Measurements from ENCODE around the gene AFAP1L2. TPM values are rescaled to one million over a fixed set of nuclear protein-coding genes. Genes with fewer than 3 reads are reported as not detected.

AFAP1L2 gene
- total RNA-seq, 1 donor from 2014 or later = 4.8 TPM

- Mint-ChIP-seq H3K27me3 (ENCODE audit: insufficient read depth, low read depth) (peaks cover 6% of the 10 kb centered on the region), H3K4me1 (peaks cover 43% of the 10 kb centered on the region), H3K4me3 (no peak overlapping the region), H3K27ac (no peak overlapping the region), H3K36me3 (peaks cover 9% of the 10 kb centered on the region), H3K9me3 (peaks cover 12% of the 10 kb centered on the region)
- Histone ChIP-seq H2AFZ (replicated peaks) (no peak overlapping the region), H3K4me3 (no peak overlapping the region), H4K20me1 (ENCODE audit: low read depth) (no peaks in the 10 kb centered on the region), H3K9me3 (ENCODE audit: low read depth) (no peaks in the 10 kb centered on the region), H3K9ac (no peak overlapping the region), H3K27me3 (no peaks in the 10 kb centered on the region), H3K27ac (no peak overlapping the region), H3K36me3 (no peaks in the 10 kb centered on the region), H3K4me2 (no peak overlapping the region), H3K79me2 (ENCODE audit: low read depth) (no peaks in the 10 kb centered on the region), H3F3A (ENCODE audit: low read depth) (peaks cover 2% of the 10 kb centered on the region), H3K4me1 (peaks cover 3% of the 10 kb centered on the region)
- no peak for TF ChIP-seq CTCF (IDR thresholded peaks at IDR 0.05)
- no peak for TF ChIP-seq EZH2phosphoT487 (IDR thresholded peaks at IDR 0.05)
- TF ChIP-seq EZH2 (IDR thresholded peaks at IDR 0.05) = no peak
- no peak for DNase-seq (ENCODE audit: low spot score)
These were observed 41.4 kb downstream of the AFAP1L2 start for GRCh38 chr10:114362826-114363355.

- peaks cover 5% of the 10 kb centered on the region for H3F3A ChIP-seq (ENCODE audit: low read depth)
- H3K27me3 ChIP-seq = no peaks in the 10 kb centered on the region
- no peak overlapping the region for H3K4me2 ChIP-seq
- peaks cover 47% of the 10 kb centered on the region for H3K4me1 Mint-ChIP-seq
- no peak overlapping the region for H2AFZ ChIP-seq (replicated peaks)
- no peak overlapping the region for H3K4me3 ChIP-seq
- TF ChIP-seq CTCF (IDR thresholded peaks at IDR 0.05) = no peak
- TF ChIP-seq EZH2 (IDR thresholded peaks at IDR 0.05) = no peak
- no peak for TF ChIP-seq EZH2phosphoT487 (IDR thresholded peaks at IDR 0.05)
- H3K79me2 ChIP-seq (ENCODE audit: low read depth) = no peaks in the 10 kb centered on the region
- H3K4me3 Mint-ChIP-seq = no peak overlapping the region
- H3K27me3 Mint-ChIP-seq (ENCODE audit: insufficient read depth, low read depth) = peaks cover 6% of the 10 kb centered on the region
- H4K20me1 ChIP-seq (ENCODE audit: low read depth) = no peaks in the 10 kb centered on the region
- DNase-seq (ENCODE audit: low spot score) = no peak
- peaks cover 9% of the 10 kb centered on the region for H3K9me3 Mint-ChIP-seq
- H3K9ac ChIP-seq = no peak overlapping the region
- no peaks in the 10 kb centered on the region for H3K36me3 ChIP-seq
- H3K27ac Mint-ChIP-seq = peak overlapping the region; percentile 46
- H3K27ac ChIP-seq = no peak overlapping the region
- no peaks in the 10 kb centered on the region for H3K9me3 ChIP-seq (ENCODE audit: low read depth)
- peaks cover 9% of the 10 kb centered on the region for H3K36me3 Mint-ChIP-seq
- peaks cover 3% of the 10 kb centered on the region for H3K4me1 ChIP-seq
These were observed 44.4 kb downstream of the AFAP1L2 start for GRCh38 chr10:114359953-114360345.

- H3K4me3 Mint-ChIP-seq = no peak overlapping the region
- H3F3A ChIP-seq (ENCODE audit: low read depth) = peaks cover 5% of the 10 kb centered on the region
- no peaks in the 10 kb centered on the region for H3K79me2 ChIP-seq (ENCODE audit: low read depth)
- no peak for TF ChIP-seq EZH2phosphoT487 (IDR thresholded peaks at IDR 0.05)
- no peak for TF ChIP-seq CTCF (IDR thresholded peaks at IDR 0.05)
- no peak for TF ChIP-seq EZH2 (IDR thresholded peaks at IDR 0.05)
- peaks cover 4% of the 10 kb centered on the region for H3K9me3 Mint-ChIP-seq
- H3K36me3 ChIP-seq = no peaks in the 10 kb centered on the region
- H3K27ac ChIP-seq = no peak overlapping the region
- no peak overlapping the region for H3K27ac Mint-ChIP-seq
- peaks cover 6% of the 10 kb centered on the region for H3K36me3 Mint-ChIP-seq
- H3K9ac ChIP-seq = no peak overlapping the region
- no peaks in the 10 kb centered on the region for H4K20me1 ChIP-seq (ENCODE audit: low read depth)
- H3K27me3 ChIP-seq = no peaks in the 10 kb centered on the region
- H3K4me3 ChIP-seq = no peak overlapping the region
- DNase-seq (ENCODE audit: low spot score) = no peak
- no peak overlapping the region for H2AFZ ChIP-seq (replicated peaks)
- peaks cover 47% of the 10 kb centered on the region for H3K4me1 Mint-ChIP-seq
- peaks cover 3% of the 10 kb centered on the region for H3K4me1 ChIP-seq
- H3K27me3 Mint-ChIP-seq (ENCODE audit: insufficient read depth, low read depth) = peaks cover 4% of the 10 kb centered on the region
- no peak overlapping the region for H3K4me2 ChIP-seq
- no peaks in the 10 kb centered on the region for H3K9me3 ChIP-seq (ENCODE audit: low read depth)
These were observed 45.0 kb downstream of the AFAP1L2 start for GRCh38 chr10:114359041-114359952.

Data from neural progenitor cell (in vitro differentiated cells).